WTC11 (cell line): ENCODE measurements around the gene ADGRL3. TPM values are rescaled to one million over a fixed set of nuclear protein-coding genes. Genes with fewer than 3 reads are reported as not detected.

Source experiments
- ATAC-seq: fragments of 200-7000 bp; cut with Tn5 transposase; 2 replicates; pipeline ENCODE4 v1.10.0; 2021; ENCODE audit warnings: mild to moderate bottlenecking, moderate library complexity
- CTCF ChIA-PET: fragments of 300-600 bp; sonication (Branson Sonifier 250); formaldehyde crosslinking; loops from one replicate; lab custom pipeline; 2021; ENCODE audit warnings: antibody characterized with exemption; lab: Charles Lee
- POLR2A ChIA-PET: fragments of 350-600 bp; sonication (Branson Sonifier 250); formaldehyde crosslinking; loops from one replicate; lab custom pipeline; 2021; ENCODE audit warnings: antibody characterized with exemption; lab: Charles Lee
- DNase-seq: peaks from one replicate; pipeline ENCODE4 v3.0.0; 2021; ENCODE audit warnings: low spot score
- H3K27ac Mint-ChIP-seq: 2 replicates; pipeline ENCODE4 v1.8.0; 2021; ENCODE audit warnings: mixed read lengths
- H3K27me3 Mint-ChIP-seq: 2 replicates; pipeline ENCODE4 v1.8.0; 2021; ENCODE audit warnings: low read depth, mild to moderate bottlenecking, moderate library complexity, mixed read lengths
- H3K36me3 Mint-ChIP-seq: 2 replicates; pipeline ENCODE4 v1.8.0; 2021; ENCODE audit warnings: mixed read lengths
- H3K4me1 Mint-ChIP-seq: 2 replicates; pipeline ENCODE4 v1.8.0; 2022; ENCODE audit warnings: mixed read lengths
- H3K4me3 Mint-ChIP-seq: 2 replicates; pipeline ENCODE4 v1.8.0; 2021; ENCODE audit warnings: mild to moderate bottlenecking, moderate library complexity, mixed read lengths
- H3K9me3 Mint-ChIP-seq: 2 replicates; pipeline ENCODE4 v1.8.0; 2021; ENCODE audit warnings: mixed read lengths
- CREM ChIP-seq: sonication (generic); formaldehyde crosslinking; IDR thresholded peaks from 2 replicates; pipeline ENCODE4 v1.8.1; 2022; ENCODE audit warnings: mild to moderate bottlenecking, missing genetic modification reagents, moderate library complexity
- ETV6 ChIP-seq: sonication (generic); formaldehyde crosslinking; IDR thresholded peaks from 2 replicates; pipeline ENCODE4 v1.8.1; 2022; ENCODE audit warnings: mild to moderate bottlenecking, missing genetic modification reagents
- FOXJ3 ChIP-seq: sonication (generic); formaldehyde crosslinking; IDR thresholded peaks from 2 replicates; pipeline ENCODE4 v1.9.0; 2021; ENCODE audit warnings: missing genetic modification reagents, mild to moderate bottlenecking, borderline replicate concordance
- GTF2I ChIP-seq: fragments of 250-450 bp; sonication (Bioruptor Pico); conservative IDR thresholded peaks from 2 replicates; pipeline ENCODE4 v1.4.0; 2021; ENCODE audit warnings: mild to moderate bottlenecking
- HMGA2 ChIP-seq: fragments of 250-450 bp; sonication (Bioruptor Pico); IDR thresholded peaks from 2 replicates; pipeline ENCODE4 v1.4.0; 2021; ENCODE audit warnings: mild to moderate bottlenecking, moderate library complexity
- IRF2 ChIP-seq: sonication (generic); formaldehyde crosslinking; IDR thresholded peaks from 2 replicates; pipeline ENCODE4 v1.8.0; 2022; ENCODE audit warnings: low read depth, missing genetic modification reagents, borderline replicate concordance
- MXD4 ChIP-seq: fragments of 250-450 bp; sonication (Bioruptor Pico); IDR thresholded peaks from 2 replicates; pipeline ENCODE4 v1.8.0; 2021; ENCODE audit warnings: mild to moderate bottlenecking, moderate library complexity, borderline replicate concordance
- NFATC4 ChIP-seq: fragments of 250-450 bp; sonication (Bioruptor Pico); IDR thresholded peaks from 2 replicates; pipeline ENCODE4 v1.9.0; 2021; ENCODE audit warnings: mild to moderate bottlenecking
- NR1H2 ChIP-seq: sonication (generic); formaldehyde crosslinking; IDR thresholded peaks from 2 replicates; pipeline ENCODE4 v1.9.0; 2021; ENCODE audit warnings: mild to moderate bottlenecking, moderate library complexity, missing genetic modification reagents
- ZNF317 ChIP-seq: sonication (generic); formaldehyde crosslinking; IDR thresholded peaks from 2 replicates; pipeline ENCODE4 v1.8.1; 2023; ENCODE audit warnings: low read depth, mild to moderate bottlenecking, moderate library complexity, missing genetic modification reagents, borderline replicate concordance
- ZNF416 ChIP-seq: fragments of 250-450 bp; sonication (Bioruptor Pico); IDR thresholded peaks from 2 replicates; pipeline ENCODE4 v1.9.0; 2021; ENCODE audit warnings: mild to moderate bottlenecking, inconsistent platforms
- total RNA-seq: library from RNA; stranded (reverse); gene quantifications from 3 replicates; pipeline ENCODE4 v1.2.3, GENCODE V29; 2021
- TF ChIP-seq, protein P1 (sequence below): sonication (generic); formaldehyde crosslinking; IDR thresholded peaks from 2 replicates; pipeline ENCODE4 v1.8.0; 2023; ENCODE audit warnings: missing genetic modification reagents, mild to moderate bottlenecking, borderline replicate concordance
- TF ChIP-seq, protein P2 (sequence below): sonication (generic); formaldehyde crosslinking; conservative IDR thresholded peaks from 2 replicates; pipeline ENCODE4 v1.8.1; 2023; ENCODE audit warnings: mild to moderate bottlenecking, low read depth, missing genetic modification reagents, moderate library complexity
- TF ChIP-seq, protein P3 (sequence below): fragments of 250-450 bp; sonication (Bioruptor Pico); IDR thresholded peaks from 2 replicates; pipeline ENCODE4 v1.9.0; 2021; ENCODE audit warnings: mild to moderate bottlenecking, borderline replicate concordance
- TF ChIP-seq, protein P4 (sequence below): sonication (generic); formaldehyde crosslinking; IDR thresholded peaks from 2 replicates; pipeline ENCODE4 v1.8.1; 2022; ENCODE audit warnings: mild to moderate bottlenecking, moderate library complexity, missing genetic modification reagents

The ADGRL3 gene
- total RNA-seq, 1 experiment from 2014 or later, result 8.7 TPM

DNA sequence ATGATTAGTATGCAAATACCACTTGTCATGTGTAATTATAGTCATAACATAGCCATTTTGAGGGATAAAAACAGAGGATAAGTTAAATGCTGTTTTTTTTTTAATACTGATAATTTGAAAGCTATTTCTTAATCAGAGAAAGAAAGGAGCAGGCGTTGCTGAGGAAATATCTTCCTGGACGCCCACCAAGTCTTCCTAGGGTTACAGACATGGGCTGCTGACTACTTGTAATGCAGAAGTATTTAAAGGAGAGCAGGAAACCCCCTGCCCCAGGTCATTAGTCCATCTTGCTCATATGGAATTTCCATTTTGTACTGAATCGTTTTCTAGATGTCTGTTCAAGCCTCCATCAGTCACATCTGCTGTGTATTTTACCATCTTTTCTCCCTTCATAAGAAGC lies 176.2 kb downstream of the ADGRL3 start:
- POLR2A ChIA-PET, result no interaction called here
- H3K36me3 Mint-ChIP-seq, result peaks cover 23% of the 10 kb centered on the region
- TF ChIP-seq HMGA2 (CRISPR knock-in tag), result no peak
- no peak for TF ChIP-seq GTF2I (CRISPR knock-in tag)
- no peak for TF ChIP-seq CREM
- TF ChIP-seq, protein P1, sequence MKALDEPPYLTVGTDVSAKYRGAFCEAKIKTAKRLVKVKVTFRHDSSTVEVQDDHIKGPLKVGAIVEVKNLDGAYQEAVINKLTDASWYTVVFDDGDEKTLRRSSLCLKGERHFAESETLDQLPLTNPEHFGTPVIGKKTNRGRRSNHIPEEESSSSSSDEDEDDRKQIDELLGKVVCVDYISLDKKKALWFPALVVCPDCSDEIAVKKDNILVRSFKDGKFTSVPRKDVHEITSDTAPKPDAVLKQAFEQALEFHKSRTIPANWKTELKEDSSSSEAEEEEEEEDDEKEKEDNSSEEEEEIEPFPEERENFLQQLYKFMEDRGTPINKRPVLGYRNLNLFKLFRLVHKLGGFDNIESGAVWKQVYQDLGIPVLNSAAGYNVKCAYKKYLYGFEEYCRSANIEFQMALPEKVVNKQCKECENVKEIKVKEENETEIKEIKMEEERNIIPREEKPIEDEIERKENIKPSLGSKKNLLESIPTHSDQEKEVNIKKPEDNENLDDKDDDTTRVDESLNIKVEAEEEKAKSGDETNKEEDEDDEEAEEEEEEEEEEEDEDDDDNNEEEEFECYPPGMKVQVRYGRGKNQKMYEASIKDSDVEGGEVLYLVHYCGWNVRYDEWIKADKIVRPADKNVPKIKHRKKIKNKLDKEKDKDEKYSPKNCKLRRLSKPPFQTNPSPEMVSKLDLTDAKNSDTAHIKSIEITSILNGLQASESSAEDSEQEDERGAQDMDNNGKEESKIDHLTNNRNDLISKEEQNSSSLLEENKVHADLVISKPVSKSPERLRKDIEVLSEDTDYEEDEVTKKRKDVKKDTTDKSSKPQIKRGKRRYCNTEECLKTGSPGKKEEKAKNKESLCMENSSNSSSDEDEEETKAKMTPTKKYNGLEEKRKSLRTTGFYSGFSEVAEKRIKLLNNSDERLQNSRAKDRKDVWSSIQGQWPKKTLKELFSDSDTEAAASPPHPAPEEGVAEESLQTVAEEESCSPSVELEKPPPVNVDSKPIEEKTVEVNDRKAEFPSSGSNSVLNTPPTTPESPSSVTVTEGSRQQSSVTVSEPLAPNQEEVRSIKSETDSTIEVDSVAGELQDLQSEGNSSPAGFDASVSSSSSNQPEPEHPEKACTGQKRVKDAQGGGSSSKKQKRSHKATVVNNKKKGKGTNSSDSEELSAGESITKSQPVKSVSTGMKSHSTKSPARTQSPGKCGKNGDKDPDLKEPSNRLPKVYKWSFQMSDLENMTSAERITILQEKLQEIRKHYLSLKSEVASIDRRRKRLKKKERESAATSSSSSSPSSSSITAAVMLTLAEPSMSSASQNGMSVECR (CRISPR knock-in tag), result no peak
- TF ChIP-seq FOXJ3 (CRISPR knock-in tag), result no peak
- no peak for TF ChIP-seq IRF2 (CRISPR knock-in tag)
- no peak for TF ChIP-seq ETV6 (CRISPR knock-in tag)
- TF ChIP-seq, protein P2, sequence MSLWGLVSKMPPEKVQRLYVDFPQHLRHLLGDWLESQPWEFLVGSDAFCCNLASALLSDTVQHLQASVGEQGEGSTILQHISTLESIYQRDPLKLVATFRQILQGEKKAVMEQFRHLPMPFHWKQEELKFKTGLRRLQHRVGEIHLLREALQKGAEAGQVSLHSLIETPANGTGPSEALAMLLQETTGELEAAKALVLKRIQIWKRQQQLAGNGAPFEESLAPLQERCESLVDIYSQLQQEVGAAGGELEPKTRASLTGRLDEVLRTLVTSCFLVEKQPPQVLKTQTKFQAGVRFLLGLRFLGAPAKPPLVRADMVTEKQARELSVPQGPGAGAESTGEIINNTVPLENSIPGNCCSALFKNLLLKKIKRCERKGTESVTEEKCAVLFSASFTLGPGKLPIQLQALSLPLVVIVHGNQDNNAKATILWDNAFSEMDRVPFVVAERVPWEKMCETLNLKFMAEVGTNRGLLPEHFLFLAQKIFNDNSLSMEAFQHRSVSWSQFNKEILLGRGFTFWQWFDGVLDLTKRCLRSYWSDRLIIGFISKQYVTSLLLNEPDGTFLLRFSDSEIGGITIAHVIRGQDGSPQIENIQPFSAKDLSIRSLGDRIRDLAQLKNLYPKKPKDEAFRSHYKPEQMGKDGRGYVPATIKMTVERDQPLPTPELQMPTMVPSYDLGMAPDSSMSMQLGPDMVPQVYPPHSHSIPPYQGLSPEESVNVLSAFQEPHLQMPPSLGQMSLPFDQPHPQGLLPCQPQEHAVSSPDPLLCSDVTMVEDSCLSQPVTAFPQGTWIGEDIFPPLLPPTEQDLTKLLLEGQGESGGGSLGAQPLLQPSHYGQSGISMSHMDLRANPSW (CRISPR knock-in tag), result no peak
- TF ChIP-seq ZNF317 (CRISPR knock-in tag), result no peak
- no peak for TF ChIP-seq NFATC4 (CRISPR knock-in tag)
- no peak for TF ChIP-seq NR1H2 (CRISPR knock-in tag)
- no peak for TF ChIP-seq MXD4
- TF ChIP-seq, protein P3, sequence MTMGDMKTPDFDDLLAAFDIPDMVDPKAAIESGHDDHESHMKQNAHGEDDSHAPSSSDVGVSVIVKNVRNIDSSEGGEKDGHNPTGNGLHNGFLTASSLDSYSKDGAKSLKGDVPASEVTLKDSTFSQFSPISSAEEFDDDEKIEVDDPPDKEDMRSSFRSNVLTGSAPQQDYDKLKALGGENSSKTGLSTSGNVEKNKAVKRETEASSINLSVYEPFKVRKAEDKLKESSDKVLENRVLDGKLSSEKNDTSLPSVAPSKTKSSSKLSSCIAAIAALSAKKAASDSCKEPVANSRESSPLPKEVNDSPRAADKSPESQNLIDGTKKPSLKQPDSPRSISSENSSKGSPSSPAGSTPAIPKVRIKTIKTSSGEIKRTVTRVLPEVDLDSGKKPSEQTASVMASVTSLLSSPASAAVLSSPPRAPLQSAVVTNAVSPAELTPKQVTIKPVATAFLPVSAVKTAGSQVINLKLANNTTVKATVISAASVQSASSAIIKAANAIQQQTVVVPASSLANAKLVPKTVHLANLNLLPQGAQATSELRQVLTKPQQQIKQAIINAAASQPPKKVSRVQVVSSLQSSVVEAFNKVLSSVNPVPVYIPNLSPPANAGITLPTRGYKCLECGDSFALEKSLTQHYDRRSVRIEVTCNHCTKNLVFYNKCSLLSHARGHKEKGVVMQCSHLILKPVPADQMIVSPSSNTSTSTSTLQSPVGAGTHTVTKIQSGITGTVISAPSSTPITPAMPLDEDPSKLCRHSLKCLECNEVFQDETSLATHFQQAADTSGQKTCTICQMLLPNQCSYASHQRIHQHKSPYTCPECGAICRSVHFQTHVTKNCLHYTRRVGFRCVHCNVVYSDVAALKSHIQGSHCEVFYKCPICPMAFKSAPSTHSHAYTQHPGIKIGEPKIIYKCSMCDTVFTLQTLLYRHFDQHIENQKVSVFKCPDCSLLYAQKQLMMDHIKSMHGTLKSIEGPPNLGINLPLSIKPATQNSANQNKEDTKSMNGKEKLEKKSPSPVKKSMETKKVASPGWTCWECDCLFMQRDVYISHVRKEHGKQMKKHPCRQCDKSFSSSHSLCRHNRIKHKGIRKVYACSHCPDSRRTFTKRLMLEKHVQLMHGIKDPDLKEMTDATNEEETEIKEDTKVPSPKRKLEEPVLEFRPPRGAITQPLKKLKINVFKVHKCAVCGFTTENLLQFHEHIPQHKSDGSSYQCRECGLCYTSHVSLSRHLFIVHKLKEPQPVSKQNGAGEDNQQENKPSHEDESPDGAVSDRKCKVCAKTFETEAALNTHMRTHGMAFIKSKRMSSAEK, result no peak
- TF ChIP-seq, protein P4, sequence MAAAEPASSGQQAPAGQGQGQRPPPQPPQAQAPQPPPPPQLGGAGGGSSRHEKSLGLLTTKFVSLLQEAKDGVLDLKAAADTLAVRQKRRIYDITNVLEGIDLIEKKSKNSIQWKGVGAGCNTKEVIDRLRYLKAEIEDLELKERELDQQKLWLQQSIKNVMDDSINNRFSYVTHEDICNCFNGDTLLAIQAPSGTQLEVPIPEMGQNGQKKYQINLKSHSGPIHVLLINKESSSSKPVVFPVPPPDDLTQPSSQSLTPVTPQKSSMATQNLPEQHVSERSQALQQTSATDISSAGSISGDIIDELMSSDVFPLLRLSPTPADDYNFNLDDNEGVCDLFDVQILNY (CRISPR knock-in tag), result no peak
- no peak for TF ChIP-seq ZNF416 (CRISPR knock-in tag)
- no peak for DNase-seq
- H3K27ac Mint-ChIP-seq, result no peak overlapping the region
- H3K9me3 Mint-ChIP-seq, result peaks cover 25% of the 10 kb centered on the region
- CTCF ChIA-PET, result no interaction called here
- ATAC-seq, result no peak
- H3K4me3 Mint-ChIP-seq, result no peak overlapping the region
- H3K4me1 Mint-ChIP-seq, result peaks cover 55% of the 10 kb centered on the region
- H3K27me3 Mint-ChIP-seq, result no peaks in the 10 kb centered on the region
